GM19438 (cell line): ENCODE data around the gene SNX1.
"Not testable (repeated sequence)": the region's sequence is repeated elsewhere in the genome, so short reads cannot be mapped to it uniquely, and the experiment has no call there.

Experiments used
- ATAC-seq: cut with Tn5 transposase; IDR thresholded peaks from one replicate; pipeline ENCODE4 v1.9.1; 2021; ENCODE audit warnings: low read depth; ENCODE audit not compliant: unreplicated experiment

Gene SNX1

GRCh38 chr15:64071931-64072765, 23.6 kb upstream of the SNX1 start:
- ATAC-seq: no peak

- no peak for ATAC-seq
Observed at GRCh38 chr15:64072812-64073211, 23.0 kb upstream of the SNX1 start.

- not testable (repeated sequence) for ATAC-seq
Observed at GRCh38 chr15:64073496-64073895, 22.3 kb upstream of the SNX1 start.

GRCh38 chr15:64082757-64083156, 13.0 kb upstream of the SNX1 start:
- no peak for ATAC-seq

- ATAC-seq: no peak
Observed at GRCh38 chr15:64089543-64090280, 6.1 kb upstream of the SNX1 start.

- ATAC-seq: no peak
Observed at GRCh38 chr15:64090527-64090926, 5.3 kb upstream of the SNX1 start.

- no peak for ATAC-seq
Observed at GRCh38 chr15:64092075-64092820, 3.5 kb upstream of the SNX1 start.

GRCh38 chr15:64092864-64093626, 2.7 kb upstream of the SNX1 start:
- ATAC-seq: no peak

GRCh38 chr15:64093627-64094417, 2.0 kb upstream of the SNX1 start, which contains the start of gene CIAO2A:
TSS of gene CIAO2A (minus strand) at chr15:64093838. CDS start at chr15:64093768, 70 bp downstream.
- ATAC-seq: peak; percentile 64

GRCh38 chr15:64095431-64095794, 369 bp upstream of the SNX1 start:
- no peak for ATAC-seq

- no peak for ATAC-seq
Observed at GRCh38 chr15:64096668-64097384, 1.0 kb downstream of the SNX1 start.

GRCh38 chr15:64099379-64099778, 3.6 kb downstream of the SNX1 start:
- ATAC-seq: no peak

- no peak for ATAC-seq
Observed at GRCh38 chr15:64100958-64101357, 5.2 kb downstream of the SNX1 start.

GRCh38 chr15:64102497-64102896, 6.7 kb downstream of the SNX1 start:
- ATAC-seq: no peak

- no peak for ATAC-seq
Observed at GRCh38 chr15:64105113-64105704, 9.4 kb downstream of the SNX1 start.

- ATAC-seq: no peak
Observed at GRCh38 chr15:64107337-64107736, 11.6 kb downstream of the SNX1 start.

GRCh38 chr15:64110108-64110701, 14.4 kb downstream of the SNX1 start:
- not testable (repeated sequence) for ATAC-seq
